Endothelial cell of hepatic sinusoid (primary cell): Measurements from ENCODE around the gene HAAO.

Experiments
- in situ Hi-C: cut with HindIII; loops from 2 replicates; pipeline ENCODE4 v1.10.0; 2017; ENCODE audit warnings: low sequenced_read_pairs

The HAAO gene

GRCh38 chr2:42795275-42795674 is 2.9 kb upstream of the HAAO start:
- in situ Hi-C loops, result no loop called here

- in situ Hi-C loops, result no loop called here
Measured at GRCh38 chr2:42794271-42795046, 2.1 kb upstream of the HAAO start.

DNA sequence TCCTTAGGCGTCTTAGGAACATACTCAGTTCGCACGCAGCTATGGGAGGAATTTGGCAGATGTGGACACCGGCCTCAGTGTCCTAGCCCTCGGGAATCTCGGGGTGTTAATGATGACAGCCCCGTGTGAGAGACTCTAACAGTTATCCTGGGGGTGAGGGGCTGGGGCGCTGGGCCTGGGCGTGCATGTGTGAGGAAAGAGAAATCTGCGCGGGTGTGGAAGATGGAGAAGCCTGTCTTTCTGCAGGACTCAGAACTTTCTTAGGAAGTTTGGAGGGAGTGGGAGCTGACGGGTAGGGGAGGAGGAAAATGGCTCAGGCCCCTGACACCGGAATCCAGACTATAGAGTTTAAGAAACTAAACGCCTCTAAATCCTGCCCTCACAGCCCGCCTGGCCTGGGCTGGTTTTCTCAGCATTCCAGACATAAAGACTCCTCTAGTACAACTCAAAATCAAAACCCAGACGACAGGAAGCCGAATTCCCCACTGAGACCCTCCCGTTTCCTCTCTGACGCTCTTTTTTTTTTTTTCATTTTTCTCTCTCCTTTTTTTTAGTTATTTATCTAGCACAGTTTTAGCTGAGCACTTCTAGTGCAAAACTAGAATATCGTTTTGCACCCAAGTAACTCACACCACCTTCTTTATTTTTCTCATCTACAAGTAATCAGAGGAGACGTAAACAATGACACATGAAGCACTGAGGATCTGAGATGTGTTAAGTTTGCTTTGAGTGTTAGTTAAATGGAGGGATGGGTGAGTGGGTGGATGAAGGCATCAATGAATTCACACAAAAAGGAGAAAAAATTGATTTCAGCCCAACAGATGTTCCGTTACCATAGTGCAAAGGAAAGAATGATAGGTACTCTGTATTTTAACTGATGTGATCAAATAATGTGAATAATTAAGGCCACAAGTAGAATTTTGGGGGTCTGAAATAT is 1.2 kb upstream of the HAAO start:
- in situ Hi-C loops, result no loop called here

- in situ Hi-C loops, result no loop called here
Measured at GRCh38 chr2:42792087-42792582, 248 bp downstream of the HAAO start.

- in situ Hi-C loops, result no loop called here
Measured at GRCh38 chr2:42791606-42792005, 777 bp downstream of the HAAO start.

GRCh38 chr2:42789751-42790150 is 2.6 kb downstream of the HAAO start:
- in situ Hi-C loops, result no loop called here

DNA sequence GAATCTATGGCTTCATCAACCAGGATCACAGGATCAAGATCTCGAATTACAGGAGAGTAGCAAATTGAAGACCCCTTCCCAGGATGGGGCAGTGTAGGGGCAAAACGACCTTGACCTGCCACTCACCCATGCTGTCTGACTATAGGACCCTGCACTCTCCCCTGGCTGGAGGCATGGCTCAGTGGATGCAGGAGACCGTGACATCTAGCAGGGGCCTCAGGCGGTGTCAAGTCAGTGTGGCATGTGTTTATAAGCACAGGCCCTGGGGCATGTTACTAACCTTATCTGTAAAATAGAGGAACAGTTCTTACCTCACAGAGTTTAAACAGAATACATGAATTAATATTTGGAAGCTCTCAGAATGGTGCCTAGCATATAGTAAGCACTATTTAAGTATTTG is 3.5 kb downstream of the HAAO start:
- in situ Hi-C loops, result no loop called here

DNA sequence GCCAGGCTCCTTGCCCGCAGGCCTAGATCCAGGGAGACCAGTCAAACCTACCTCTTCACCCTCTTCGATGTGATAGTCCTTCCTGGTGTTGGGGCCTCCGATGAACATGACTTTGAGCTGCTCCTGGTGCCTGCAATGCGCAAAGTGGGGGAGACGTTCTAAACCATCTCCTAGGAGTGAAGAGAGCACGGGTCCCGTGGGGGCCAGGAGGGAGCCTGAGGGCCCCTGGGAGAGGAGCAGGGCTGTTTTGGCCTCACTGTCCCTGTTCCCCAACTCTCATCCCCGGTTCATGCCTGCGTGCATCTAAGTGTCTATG is 3.9 kb downstream of the HAAO start:
- in situ Hi-C loops, result no loop called here

- in situ Hi-C loops, result no loop called here
Measured at GRCh38 chr2:42787788-42788477, 4.5 kb downstream of the HAAO start.

DNA sequence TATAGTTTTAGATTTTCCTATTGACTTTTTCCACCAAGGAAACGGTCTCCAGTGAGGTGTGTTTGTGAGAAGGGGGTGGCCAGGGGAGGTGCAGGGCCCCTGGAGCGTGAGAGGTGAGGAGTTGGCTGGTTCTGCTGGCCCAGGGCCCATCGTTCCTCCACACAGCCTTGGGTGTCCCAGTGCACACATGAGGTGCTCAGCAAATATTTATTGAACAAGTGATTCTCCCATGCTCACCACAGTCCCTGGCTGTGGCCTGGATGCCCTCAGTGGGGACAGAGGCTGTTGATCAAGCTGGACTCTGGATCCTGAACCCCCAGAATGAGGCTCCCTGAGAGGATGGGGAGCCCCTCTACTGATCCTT is 5.0 kb downstream of the HAAO start:
- in situ Hi-C loops, result no loop called here

GRCh38 chr2:42786561-42787345 is 5.6 kb downstream of the HAAO start:
- in situ Hi-C loops, result no loop called here

GRCh38 chr2:42784204-42784880 is 8.0 kb downstream of the HAAO start:
- in situ Hi-C loops, result no loop called here

DNA sequence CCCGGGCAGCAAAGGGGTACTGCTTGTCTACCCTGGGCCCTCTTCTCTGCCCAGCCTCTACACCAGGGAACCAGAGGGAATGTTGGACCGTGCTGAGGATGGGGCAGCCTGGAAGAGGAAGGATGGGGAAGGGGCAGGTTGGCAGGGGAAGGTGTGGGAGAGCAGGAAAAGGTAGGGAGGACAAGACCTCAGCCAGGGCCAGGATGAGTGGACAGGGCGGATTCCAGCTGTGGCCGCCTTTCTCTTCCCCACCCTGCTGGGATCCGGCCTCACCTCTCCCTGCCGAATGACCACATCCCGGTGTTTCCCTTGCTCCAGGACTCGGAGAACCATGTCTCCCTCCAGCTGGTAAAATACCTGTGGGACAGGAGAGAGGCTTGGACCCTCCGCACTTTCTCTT is 8.9 kb downstream of the HAAO start:
- in situ Hi-C loops, result no loop called here

- in situ Hi-C loops, result no loop called here
Measured at GRCh38 chr2:42781181-42781580, 11.2 kb downstream of the HAAO start.

DNA sequence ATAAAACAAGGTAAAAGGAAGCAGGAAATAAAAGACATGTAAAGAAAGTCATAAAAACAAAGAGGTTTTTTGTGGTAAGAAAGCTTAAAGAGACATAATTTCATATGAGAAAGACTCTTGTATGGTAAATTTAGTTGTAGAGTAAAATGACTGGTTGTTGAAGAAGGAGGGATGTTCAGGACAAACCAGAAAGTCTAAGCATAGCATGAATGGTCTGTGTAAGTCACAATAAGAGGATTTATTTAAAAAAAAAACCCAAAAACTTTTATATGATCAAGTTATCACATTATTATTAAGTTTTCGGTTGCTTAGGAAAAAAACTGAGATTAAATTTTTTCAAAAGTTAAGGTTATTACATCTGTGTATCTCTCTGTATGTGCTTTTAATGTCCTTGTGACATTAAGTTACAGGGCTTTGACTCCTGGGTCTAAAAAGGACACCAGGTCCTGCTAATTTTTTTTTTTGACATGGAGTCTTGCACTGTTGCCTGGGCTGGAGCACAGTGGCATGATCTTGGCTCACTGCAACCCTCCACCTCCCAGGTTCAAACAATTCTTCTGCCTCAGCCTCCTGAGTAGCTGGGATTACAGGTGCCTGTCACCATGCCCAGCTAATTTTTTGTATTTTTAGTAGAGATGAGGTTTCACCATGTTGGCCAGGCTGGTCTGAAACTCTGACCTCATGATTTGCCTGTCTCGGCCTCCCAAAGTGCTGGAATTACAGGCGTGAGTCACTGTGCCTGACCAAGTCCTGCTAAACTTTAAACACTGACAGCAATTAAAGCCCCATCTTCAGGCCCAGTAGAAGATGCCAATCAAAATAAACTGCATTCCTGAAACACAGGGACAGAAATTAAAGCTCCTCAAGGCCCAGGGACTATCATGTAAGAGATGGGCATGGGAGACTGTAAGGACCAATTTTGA is 14.2 kb downstream of the HAAO start:
- in situ Hi-C loops, result no loop called here

DNA sequence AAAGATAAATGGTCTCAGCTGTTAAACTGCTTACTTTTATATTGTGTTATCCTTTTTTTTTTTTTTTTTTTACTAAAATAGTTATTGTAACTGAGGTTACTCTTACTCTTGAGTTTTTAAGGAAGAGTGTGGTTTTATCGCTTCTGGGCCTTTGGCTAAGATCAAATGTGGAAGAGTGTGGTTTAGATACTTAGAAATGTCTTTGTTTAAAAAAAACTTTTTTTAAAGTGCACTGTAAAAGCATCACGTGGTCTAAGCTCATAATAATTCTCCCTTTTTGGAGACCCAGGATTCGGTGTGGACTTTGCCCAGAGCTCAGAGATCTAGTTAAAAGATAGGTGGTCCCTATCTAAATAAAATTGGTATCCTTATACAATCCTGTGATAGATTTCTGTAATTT is 16.6 kb downstream of the HAAO start:
- in situ Hi-C loops, result no loop called here

DNA sequence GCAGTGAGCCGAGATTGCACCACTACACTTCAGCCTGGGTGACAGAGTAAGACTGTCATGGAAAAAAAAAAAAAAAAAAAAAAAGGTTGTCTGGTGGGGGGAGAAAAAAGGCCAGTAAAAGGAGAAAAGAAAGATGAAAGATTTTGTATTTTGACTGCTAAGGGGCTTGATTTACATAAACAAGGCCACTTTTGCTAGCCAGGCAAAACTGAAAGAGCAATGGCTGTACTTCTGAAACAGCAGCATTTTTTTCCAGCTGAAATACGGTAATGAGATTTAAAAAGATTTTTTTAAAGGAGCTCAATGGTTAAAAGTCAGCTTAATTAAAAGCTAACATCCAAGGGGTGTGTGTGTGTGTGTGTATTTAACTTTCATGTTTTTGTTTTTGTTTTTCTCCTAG is 17.2 kb downstream of the HAAO start:
- in situ Hi-C loops, result no loop called here

DNA sequence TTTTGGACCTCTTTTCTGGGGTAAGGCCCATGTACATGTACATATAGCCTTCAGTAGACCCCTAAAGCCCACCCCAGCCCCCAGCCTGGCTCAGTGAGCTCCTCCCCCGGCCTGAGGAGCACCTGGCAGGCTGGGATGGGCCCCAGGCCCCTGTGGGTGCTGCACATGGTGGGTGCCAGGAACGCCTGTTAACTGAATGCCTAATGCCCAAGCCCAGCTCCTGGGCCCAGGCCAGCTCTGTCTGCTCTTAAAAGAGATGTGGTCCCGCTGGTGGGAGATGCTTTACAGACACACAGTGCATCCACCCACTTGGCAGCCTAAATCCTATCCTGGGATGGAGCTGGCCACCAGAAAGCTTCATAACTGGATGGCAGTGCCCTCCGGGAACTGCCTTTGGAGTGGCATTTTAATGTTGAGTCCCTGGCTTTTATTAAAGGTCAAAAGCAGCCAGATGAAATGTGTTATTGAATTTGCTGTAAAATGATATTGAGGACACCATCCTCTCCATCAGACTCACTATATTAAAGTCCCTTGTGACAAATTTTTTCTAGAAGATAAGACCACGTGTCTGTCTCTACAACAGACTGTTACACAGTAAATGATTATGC is 20.7 kb downstream of the HAAO start:
- in situ Hi-C loops, result no loop called here
